HG02870 (cell line): ENCODE measurements around the gene TOMM20.

ENCODE experiments used
- ATAC-seq: cut with Tn5 transposase; IDR thresholded peaks from one replicate; pipeline ENCODE4 v1.9.1; 2021; ENCODE audit warnings: mild to moderate bottlenecking, moderate library complexity; ENCODE audit not compliant: unreplicated experiment

TOMM20 gene

GRCh38 chr1:235136111-235136510, 7.5 kb upstream of the TOMM20 start:
- no peak for ATAC-seq

- ATAC-seq: no peak
Observed at GRCh38 chr1:235134171-235134570, 5.5 kb upstream of the TOMM20 start.

DNA sequence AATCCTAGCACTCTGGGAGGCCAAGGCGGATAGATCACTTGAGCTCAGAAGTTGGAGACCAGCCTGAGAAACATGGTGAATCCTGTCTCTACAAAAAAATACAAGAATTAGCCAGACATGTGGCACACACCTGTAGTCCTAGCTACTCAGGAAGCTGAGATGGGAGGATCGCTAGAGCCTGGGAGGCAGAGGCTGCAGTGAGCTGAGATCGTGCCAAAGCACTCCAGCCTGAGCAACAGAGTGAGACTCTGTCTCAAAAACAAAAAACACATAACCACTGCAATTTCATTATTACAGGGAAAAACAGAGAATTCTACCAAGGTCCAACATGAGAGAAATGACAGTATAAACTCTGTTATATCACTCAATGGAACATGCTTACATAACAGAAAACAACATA, 4.4 kb upstream of the TOMM20 start:
- no peak for ATAC-seq

DNA sequence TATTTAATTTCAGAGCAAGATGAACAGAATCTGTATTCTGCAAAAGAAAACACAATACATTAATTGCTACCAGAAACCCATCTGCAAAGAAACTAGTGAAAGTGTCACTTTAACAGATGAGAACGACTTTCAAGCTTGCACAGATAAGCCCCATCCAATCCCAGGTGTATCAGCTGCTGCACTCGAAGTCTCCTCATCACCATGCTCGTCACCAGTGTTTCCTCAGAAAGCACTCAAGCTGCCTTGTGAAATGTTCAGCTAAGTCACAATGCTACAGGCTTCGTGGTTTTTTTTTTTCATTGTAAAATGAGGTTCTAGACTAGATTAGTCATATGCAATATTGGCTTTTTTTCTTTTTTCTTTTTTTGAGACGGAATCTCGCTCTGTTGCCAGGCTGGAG, 3.3 kb upstream of the TOMM20 start:
- ATAC-seq: no peak

GRCh38 chr1:235130766-235131270, 2.2 kb upstream of the TOMM20 start:
- ATAC-seq: no peak

DNA sequence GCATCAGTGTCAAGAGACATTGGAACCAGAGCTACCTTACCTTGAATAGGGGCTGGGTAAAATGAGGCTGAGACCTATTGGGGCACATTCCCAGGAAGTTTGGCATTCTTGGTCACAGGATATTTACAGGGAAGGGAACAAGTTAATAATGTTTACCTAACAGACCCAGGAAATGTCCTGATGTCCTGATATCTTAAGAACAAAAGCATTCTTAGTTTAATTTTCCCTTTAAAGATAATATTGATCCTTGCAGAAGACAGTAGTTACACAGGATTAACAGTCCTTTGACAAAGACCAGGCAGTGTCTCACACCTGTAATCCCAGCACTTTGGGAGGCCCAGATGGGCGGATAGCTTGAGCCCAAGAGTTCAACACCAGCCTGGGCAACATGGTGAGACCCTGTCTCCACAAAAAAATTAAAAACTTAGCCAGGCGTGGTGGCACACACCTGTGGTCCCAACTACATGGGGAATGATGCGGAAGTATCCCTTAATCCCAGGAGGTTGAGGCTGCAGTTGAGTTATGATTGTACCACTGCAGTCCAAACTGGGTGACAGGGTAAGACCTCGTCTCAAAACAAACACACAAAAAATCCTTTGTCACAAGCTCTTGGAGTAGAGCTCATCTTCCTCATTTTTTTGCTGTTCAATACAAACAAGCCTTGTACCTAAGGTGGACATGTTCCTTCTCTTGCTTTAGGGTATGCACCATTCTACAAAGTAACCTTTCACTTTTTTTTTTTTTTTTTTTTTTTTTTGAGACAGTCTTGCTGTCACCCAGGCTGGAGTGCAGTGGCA, 1.3 kb upstream of the TOMM20 start:
- ATAC-seq: no peak

- no peak for ATAC-seq
Observed at GRCh38 chr1:235127732-235128455, 743 bp downstream of the TOMM20 start.

GRCh38 chr1:235127203-235127602, 1.4 kb downstream of the TOMM20 start:
- no peak for ATAC-seq

DNA sequence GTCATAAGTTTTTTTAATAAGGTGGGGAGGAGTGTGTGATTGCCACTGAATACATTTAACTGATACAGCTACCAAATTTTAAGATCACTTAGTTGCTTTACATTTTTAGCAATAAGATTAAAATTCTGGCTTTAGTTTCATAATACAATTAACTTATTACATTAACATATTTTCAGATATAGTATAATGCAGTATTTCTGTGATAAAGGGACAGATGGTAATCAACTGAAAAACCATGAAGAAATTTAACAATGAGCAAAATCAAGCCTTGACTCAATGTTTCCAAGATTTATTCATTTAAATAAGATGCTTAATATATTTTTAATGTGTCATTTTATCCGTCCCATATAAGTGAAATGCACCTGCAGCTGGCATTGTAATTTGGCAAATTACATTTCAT, 4.0 kb downstream of the TOMM20 start:
- no peak for ATAC-seq

DNA sequence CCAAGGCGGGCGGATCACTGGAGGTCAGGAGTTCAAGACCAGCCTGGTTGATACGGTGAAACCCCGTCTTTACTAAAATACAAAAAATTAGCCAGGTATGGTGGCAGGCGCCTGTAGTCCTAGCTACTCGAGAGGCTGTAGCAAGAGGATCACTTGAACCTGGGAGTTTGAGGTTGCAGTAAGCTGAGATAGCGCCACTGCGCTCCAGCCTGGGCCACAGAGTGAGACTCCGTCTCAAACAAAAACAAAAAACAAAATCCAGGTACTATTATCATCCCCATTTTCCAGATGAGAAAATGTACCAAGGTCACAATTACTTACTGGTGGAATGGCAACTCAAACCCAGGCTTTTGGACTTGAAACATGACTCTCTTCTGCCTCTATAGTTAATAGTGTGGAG, 4.5 kb downstream of the TOMM20 start:
- no peak for ATAC-seq

GRCh38 chr1:235122348-235122747, 6.3 kb downstream of the TOMM20 start:
- ATAC-seq: no peak

DNA sequence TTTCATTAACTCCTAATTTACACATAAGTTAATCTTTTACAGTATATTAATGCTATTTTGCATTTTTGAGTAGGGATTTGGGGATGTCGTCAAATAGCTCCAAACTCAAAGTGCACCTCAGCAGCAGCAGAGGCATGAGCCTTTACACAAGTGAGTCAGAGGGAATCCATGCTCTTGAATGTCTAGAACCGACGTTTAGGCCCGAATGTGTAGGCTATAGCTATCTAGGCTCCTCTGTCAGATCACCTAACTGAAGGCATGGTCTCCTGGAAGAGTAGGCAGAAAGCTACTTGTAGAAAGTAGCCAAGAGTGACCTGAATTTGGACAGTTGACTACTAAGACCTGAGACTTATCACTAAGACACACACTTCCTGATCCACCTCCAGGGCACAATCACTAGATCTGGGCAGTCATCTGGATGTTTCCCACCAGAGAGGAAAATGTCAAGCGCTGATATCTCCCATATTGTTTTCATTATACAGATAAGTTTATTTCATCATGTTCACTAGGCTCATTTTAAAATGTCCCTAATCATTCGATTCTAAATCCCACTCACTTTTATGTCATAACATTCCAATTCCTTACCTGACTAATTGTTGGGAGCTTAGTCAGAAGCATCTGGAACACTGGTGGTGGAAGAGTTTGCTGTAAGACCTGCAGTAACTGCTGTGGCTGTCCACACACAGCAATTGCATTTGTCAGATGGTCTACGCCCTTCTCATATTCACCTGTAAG, 15.3 kb downstream of the TOMM20 start:
- no peak for ATAC-seq

DNA sequence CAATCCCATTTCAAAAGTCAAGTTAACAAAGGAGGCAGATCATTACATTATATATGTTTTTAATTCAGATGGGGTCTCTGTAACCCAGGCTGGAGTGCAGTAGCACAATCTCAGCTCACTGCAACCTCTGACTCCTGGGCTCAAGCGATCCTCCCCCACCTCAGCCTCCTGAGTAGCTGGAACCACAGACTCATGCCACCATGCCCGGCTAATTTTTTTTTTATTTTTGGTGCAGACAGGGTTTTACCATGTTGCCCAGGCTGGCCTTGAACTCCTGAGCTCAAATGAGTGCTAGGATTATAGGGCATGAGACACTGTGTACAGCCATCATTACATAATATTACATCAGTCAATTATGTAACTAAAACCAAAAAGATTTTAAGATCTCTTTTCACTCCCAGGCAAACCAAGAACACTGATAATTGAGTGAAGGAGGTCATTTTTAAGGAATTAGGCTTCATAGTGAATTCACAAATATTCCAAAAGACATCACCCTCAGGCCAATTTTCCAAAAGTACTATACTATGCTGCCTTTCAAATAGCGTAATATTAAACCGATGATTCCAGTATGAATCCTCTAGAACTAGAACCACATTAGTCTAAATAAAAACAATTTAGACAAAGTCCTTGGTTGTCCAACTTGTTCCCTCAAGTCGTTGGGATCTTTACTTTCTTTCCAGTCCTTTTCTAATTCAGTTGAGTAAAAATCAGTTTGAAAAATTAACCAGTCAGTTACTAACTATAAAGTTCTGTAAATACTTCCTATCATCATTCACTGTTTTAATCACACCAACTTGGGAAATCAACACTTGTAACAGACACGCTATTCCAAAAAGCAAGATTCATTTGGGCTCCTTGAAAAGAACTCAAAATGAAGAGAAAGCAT, 16.1 kb downstream of the TOMM20 start:
- no peak for ATAC-seq

GRCh38 chr1:235111107-235111506, 17.5 kb downstream of the TOMM20 start:
- ATAC-seq: no peak

- ATAC-seq: no peak
Observed at GRCh38 chr1:235108876-235109275, 19.8 kb downstream of the TOMM20 start.

DNA sequence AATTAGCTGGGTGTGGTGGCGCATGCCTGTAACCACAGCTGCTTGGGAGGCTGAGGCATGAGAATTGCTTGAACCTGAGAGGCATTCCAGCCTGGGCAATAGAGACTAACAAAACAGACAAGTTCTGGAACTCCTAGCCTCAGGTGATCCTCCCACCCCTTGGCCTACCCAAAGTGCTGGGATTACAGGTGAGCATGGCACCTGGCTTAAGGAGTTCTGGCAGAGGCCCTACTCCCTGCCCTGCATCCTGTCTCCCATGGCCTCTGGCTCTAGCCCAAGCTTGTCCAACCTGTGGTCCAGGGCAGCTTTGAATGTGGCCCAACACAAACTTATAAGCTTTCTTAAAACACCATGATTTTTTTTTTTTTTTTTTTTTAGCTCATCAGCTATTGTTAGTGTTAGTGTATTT, 20.4 kb downstream of the TOMM20 start:
- no peak for ATAC-seq

GRCh38 chr1:235107368-235108184, 21.1 kb downstream of the TOMM20 start:
- ATAC-seq: no peak

- no peak for ATAC-seq
Observed at GRCh38 chr1:235106457-235106856, 22.2 kb downstream of the TOMM20 start.
